ENCODE data around the gene CDRT4.

CDRT4 gene

GRCh38 chr17:15467592-15467991 is at the start of gene CDRT4:
Gene CDRT4, minus strand, starts transcription at chr17:15467621. Its CDS starts 27,383 bp downstream, at chr17:15440238.
- H3K9me3 ChIP-seq (ENCODE audit: control insufficient read depth, insufficient read depth, low read length) = no peaks in the 10 kb centered on the region; the same call in 1 of the 2 replicates
- TF ChIP-seq EZH2phosphoT487 (IDR thresholded peaks at IDR 0.05; ENCODE audit: borderline replicate concordance, low read length) (no peak), CTCF (IDR thresholded peaks at IDR 0.05; ENCODE audit: low read depth, low read length, poor library complexity, severe bottlenecking) (no peak)
- H3K4me2 ChIP-seq (ENCODE audit: low read length) = no peak within 1 kb of the TSS
- no peaks in the 10 kb centered on the region for H4K20me1 ChIP-seq (ENCODE audit: control insufficient read depth, insufficient read depth, low read depth, low read length)
- H3K9me2 ChIP-seq (replicated peaks; ENCODE audit: control insufficient read depth, low read length) = no peaks in the 10 kb centered on the region
- H3K27me3 ChIP-seq (ENCODE audit: control insufficient read depth, low read length) = no peaks in the 10 kb centered on the region
- no peak within 1 kb of the TSS for H3K4me3 ChIP-seq (ENCODE audit: low read length)
- H3K36me3 ChIP-seq (ENCODE audit: control insufficient read depth, low read length) = no peaks in the 10 kb centered on the region
- H3F3A ChIP-seq (ENCODE audit: control insufficient read depth, insufficient read depth) = no peaks in the 10 kb centered on the region
- no peaks in the 10 kb centered on the region for H3K4me1 ChIP-seq (ENCODE audit: control insufficient read depth, low read length)
- H3K79me2 ChIP-seq (ENCODE audit: control insufficient read depth, low read length) = no peaks in the 10 kb centered on the region
- no peak within 1 kb of the TSS for H3K27ac ChIP-seq (ENCODE audit: low read depth, low read length)

DNA sequence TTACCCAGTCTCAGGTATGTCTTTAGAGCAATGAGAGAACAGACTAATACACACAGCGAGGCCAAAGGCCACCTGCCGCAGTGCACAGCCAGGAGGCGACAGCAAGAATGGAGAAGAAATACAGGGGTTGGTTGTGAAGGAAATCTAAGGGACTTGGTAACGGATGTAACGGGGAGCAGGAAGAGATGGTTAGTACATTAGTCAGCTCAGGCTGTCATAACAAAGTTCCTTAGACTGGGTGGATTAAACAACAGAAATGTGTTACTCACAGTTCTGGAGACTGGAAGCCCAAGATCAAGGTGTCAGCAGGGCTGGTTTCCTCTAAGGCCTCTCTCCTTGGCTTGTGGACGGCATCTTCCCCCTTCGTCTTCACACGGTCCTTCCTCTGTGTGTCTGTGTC is 48.7 kb upstream of the CDRT4 start:
- Histone ChIP-seq H3K79me2 (ENCODE audit: control insufficient read depth, low read length) (no peaks in the 10 kb centered on the region), H3K27me3 (ENCODE audit: control insufficient read depth, low read length) (no peaks in the 10 kb centered on the region), H3K9me3 (ENCODE audit: control insufficient read depth, insufficient read depth, low read length) (no peaks in the 10 kb centered on the region)

GRCh38 chr17:15514469-15514868 is 47.0 kb upstream of the CDRT4 start:
- no peaks in the 10 kb centered on the region for H3K9me2 ChIP-seq (replicated peaks; ENCODE audit: control insufficient read depth, low read length)
- H3K4me1 ChIP-seq (ENCODE audit: control insufficient read depth, low read length) = no peaks in the 10 kb centered on the region
- H3K9me3 ChIP-seq (ENCODE audit: control insufficient read depth, insufficient read depth, low read length) = no peaks in the 10 kb centered on the region
- H4K20me1 ChIP-seq (ENCODE audit: control insufficient read depth, insufficient read depth, low read depth, low read length) = no peaks in the 10 kb centered on the region
- no peaks in the 10 kb centered on the region for H3K36me3 ChIP-seq (ENCODE audit: control insufficient read depth, low read length)
- no peak for TF ChIP-seq EZH2phosphoT487 (IDR thresholded peaks at IDR 0.05; ENCODE audit: borderline replicate concordance, low read length)
- TF ChIP-seq CTCF (IDR thresholded peaks at IDR 0.05; ENCODE audit: low read depth, low read length, poor library complexity, severe bottlenecking) = no peak
- no peaks in the 10 kb centered on the region for H3F3A ChIP-seq (ENCODE audit: control insufficient read depth, insufficient read depth)
- no peaks in the 10 kb centered on the region for H3K79me2 ChIP-seq (ENCODE audit: control insufficient read depth, low read length)
- H3K4me3 ChIP-seq (ENCODE audit: low read length) = no peak overlapping the region
- no peak overlapping the region for H3K27ac ChIP-seq (ENCODE audit: low read depth, low read length)
- H3K4me2 ChIP-seq (ENCODE audit: low read length) = no peak overlapping the region
- H3K27me3 ChIP-seq (ENCODE audit: control insufficient read depth, low read length) = no peaks in the 10 kb centered on the region

More for the DNA sequence above, 48.7 kb upstream of the CDRT4 start:
- TF ChIP-seq CTCF (IDR thresholded peaks at IDR 0.05; ENCODE audit: low read depth, low read length, poor library complexity, severe bottlenecking) (no peak), EZH2phosphoT487 (IDR thresholded peaks at IDR 0.05; ENCODE audit: borderline replicate concordance, low read length) (no peak)
- H3K36me3 ChIP-seq (ENCODE audit: control insufficient read depth, low read length) = no peaks in the 10 kb centered on the region
- no peak overlapping the region for H3K4me2 ChIP-seq (ENCODE audit: low read length)
- no peaks in the 10 kb centered on the region for H4K20me1 ChIP-seq (ENCODE audit: control insufficient read depth, insufficient read depth, low read depth, low read length)
- H3K27ac ChIP-seq (ENCODE audit: low read depth, low read length) = no peak overlapping the region
- H3K4me3 ChIP-seq (ENCODE audit: low read length) = no peak overlapping the region
- H3F3A ChIP-seq (ENCODE audit: control insufficient read depth, insufficient read depth) = no peaks in the 10 kb centered on the region
- no peaks in the 10 kb centered on the region for H3K9me2 ChIP-seq (replicated peaks; ENCODE audit: control insufficient read depth, low read length)
- H3K4me1 ChIP-seq (ENCODE audit: control insufficient read depth, low read length) = no peaks in the 10 kb centered on the region
